Stimulated activated CD8-positive, alpha-beta memory T cell treated with anti-CD3 and anti-CD28 coated beads, Interleukin-15, amount 100 ng/mL, for 4 hours (primary cell): Measurements from ENCODE around the gene VASN.

ENCODE experiments used
- DNase-seq, 2 donors: peaks; one replicate each; pipeline ENCODE4 v3.0.0-alpha.2; 2020; ENCODE audit warnings: low read depth in 2 of 2

The VASN gene

DNA sequence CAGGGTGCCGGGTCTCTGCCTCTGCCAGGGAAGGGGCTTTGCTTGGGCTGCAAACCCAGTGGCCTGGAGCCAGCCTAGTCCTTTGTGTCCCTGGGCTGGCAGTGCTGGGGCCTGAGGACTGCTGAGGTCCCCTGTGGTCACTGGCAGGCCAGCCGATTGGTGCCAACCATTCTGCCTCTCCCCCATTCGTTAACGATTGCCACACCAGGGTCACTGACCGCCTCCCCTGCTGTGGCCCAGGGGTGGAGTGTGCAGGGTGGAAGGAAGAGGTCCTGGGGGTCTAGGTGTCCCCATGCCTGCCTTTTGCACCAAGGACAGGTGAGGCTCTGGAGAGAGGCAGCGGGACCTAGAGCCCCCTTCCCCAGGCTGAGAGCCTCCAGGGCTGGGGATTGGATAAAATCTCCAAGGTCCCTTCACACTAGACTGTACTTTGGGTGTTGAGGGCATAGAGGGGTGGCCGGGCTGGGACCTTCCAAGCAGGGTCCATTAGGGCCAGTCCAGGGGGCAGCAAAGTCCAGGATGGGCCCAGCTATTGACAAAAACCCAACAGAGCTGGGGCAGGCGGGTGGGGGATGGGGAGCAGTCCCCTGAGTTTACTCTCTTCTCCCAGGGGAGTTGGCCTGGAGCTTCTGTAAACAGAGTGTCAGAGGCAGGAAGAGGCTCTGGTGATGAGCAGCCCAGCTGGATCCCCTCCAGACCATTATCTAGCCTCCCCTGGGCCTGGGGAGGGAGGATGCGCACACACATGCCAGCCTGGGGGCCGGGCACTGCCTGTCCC is 1.1 kb downstream of the VASN start:
- DNase-seq = no peak

DNA sequence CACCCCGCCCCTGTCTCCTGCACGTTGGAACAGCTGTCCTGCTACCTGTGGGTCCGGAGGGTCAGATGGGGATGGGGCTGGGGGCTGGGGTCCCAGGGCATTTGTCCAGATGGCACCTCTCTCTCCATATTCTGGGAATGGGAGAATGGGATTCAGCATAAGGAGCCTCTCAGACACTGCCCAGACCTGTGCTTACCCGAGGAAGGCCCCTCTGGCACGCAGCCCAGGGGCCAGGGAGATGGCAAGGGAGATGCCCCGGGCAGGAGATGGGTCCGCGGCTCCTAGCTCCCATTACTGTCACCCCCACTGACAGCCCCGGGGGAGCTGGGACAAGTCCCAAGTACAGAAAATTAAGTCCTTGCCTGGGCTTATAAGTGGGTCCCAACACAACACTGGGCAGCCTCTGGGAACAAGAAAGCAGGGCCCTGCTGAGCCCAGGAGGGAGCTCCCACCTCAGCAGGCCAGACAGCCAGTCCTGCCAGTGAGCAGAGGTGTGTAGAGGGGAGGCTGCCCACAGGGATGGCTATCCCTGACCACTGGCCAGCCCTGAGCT is 1.8 kb downstream of the VASN start:
- DNase-seq = no peak

GRCh38 chr16:4373909-4374742 is 2.5 kb downstream of the VASN start:
- no peak for DNase-seq

GRCh38 chr16:4375717-4376116 is 4.1 kb downstream of the VASN start:
- no peak for DNase-seq

DNA sequence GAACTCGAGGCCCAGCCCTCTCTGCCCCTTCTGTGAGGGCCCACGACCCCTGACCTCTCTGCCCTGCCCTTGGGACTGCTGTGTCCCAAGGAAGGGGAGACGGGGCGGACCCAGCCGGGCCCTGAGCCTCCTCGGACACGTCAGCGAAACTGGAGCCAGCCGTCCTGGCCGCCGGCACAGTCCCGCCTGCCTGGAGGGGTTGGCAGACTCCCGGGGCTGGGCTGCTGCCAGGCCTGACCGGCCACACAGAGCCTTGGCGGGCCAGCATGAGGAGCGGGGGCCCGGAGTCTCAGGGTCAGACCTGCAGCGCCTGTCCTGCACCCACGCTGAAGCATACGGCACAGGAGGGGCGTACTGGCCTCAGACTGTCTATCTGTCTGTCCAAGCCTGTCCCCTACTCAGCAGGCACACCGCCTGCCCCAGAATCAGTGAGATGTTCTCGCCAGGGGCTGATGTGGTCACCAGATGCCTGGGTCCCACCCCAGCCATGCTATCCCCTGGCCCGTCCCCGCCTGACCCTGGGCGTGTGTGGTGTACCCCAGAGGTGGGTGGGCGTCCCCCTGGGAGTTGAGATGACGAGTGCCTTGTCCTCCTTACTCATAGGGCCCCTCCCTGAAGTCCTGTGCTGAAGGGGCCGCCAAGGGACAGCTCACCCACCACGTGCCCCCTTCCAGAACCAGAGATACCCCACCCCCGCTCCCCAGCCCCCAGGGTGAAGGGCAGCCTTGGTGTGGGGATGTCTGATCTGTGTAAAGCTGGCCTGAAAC is 4.7 kb downstream of the VASN start:
- DNase-seq = no peak

- no peak for DNase-seq
Observed at GRCh38 chr16:4376893-4377572, 5.4 kb downstream of the VASN start.

DNA sequence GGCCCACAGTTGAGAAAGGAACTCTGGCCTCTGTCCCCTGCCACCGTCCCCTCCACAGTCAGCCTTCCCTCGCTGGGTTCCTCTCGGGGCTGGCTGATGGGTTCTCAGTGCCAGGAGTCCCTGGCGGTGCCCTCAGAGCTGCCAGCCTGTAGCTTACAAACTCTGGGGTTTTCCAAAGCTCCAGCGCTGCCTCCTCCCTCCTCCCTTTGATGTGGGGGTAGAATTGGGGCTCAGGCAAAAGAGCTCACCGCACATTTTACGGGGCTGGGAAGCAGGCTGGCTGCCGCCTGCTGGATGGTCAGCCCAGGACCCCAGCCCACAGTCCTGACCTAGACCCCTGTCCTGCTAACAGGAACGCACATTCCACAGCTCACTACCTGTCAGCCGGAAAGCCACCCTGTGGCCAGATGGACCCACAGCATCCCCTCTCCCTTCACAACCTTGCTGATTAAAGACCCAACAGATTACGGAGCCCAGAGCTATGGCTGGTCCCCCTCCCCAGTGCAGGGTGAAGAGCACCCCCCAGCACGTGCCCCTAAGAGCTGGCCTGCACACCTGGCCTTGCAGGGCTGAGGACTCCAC is 6.0 kb downstream of the VASN start:
- DNase-seq = no peak

- no peak for DNase-seq
Observed at GRCh38 chr16:4378161-4378666, 6.6 kb downstream of the VASN start.

GRCh38 chr16:4378999-4379690 is 7.5 kb downstream of the VASN start:
- DNase-seq = no peak

GRCh38 chr16:4380119-4381063 is 8.7 kb downstream of the VASN start:
- no peak for DNase-seq

DNA sequence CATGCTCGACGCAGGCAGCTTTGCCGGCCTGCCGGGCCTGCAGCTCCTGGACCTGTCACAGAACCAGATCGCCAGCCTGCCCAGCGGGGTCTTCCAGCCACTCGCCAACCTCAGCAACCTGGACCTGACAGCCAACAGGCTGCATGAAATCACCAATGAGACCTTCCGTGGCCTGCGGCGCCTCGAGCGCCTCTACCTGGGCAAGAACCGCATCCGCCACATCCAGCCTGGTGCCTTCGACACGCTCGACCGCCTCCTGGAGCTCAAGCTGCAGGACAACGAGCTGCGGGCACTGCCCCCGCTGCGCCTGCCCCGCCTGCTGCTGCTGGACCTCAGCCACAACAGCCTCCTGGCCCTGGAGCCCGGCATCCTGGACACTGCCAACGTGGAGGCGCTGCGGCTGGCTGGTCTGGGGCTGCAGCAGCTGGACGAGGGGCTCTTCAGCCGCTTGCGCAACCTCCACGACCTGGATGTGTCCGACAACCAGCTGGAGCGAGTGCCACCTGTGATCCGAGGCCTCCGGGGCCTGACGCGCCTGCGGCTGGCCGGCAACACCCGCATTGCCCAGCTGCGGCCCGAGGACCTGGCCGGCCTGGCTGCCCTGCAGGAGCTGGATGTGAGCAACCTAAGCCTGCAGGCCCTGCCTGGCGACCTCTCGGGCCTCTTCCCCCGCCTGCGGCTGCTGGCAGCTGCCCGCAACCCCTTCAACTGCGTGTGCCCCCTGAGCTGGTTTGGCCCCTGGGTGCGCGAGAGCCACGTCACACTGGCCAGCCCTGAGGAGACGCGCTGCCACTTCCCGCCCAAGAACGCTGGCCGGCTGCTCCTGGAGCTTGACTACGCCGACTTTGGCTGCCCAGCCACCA is 9.7 kb downstream of the VASN start:
- DNase-seq = no peak

DNA sequence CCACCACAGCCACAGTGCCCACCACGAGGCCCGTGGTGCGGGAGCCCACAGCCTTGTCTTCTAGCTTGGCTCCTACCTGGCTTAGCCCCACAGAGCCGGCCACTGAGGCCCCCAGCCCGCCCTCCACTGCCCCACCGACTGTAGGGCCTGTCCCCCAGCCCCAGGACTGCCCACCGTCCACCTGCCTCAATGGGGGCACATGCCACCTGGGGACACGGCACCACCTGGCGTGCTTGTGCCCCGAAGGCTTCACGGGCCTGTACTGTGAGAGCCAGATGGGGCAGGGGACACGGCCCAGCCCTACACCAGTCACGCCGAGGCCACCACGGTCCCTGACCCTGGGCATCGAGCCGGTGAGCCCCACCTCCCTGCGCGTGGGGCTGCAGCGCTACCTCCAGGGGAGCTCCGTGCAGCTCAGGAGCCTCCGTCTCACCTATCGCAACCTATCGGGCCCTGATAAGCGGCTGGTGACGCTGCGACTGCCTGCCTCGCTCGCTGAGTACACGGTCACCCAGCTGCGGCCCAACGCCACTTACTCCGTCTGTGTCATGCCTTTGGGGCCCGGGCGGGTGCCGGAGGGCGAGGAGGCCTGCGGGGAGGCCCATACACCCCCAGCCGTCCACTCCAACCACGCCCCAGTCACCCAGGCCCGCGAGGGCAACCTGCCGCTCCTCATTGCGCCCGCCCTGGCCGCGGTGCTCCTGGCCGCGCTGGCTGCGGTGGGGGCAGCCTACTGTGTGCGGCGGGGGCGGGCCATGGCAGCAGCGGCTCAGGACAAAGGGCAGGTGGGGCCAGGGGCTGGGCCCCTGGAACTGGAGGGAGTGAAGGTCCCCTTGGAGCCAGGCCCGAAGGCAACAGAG is 10.5 kb downstream of the VASN start:
- DNase-seq = no peak

- DNase-seq = no peak
Observed at GRCh38 chr16:4382795-4383357, 11.2 kb downstream of the VASN start.

DNA sequence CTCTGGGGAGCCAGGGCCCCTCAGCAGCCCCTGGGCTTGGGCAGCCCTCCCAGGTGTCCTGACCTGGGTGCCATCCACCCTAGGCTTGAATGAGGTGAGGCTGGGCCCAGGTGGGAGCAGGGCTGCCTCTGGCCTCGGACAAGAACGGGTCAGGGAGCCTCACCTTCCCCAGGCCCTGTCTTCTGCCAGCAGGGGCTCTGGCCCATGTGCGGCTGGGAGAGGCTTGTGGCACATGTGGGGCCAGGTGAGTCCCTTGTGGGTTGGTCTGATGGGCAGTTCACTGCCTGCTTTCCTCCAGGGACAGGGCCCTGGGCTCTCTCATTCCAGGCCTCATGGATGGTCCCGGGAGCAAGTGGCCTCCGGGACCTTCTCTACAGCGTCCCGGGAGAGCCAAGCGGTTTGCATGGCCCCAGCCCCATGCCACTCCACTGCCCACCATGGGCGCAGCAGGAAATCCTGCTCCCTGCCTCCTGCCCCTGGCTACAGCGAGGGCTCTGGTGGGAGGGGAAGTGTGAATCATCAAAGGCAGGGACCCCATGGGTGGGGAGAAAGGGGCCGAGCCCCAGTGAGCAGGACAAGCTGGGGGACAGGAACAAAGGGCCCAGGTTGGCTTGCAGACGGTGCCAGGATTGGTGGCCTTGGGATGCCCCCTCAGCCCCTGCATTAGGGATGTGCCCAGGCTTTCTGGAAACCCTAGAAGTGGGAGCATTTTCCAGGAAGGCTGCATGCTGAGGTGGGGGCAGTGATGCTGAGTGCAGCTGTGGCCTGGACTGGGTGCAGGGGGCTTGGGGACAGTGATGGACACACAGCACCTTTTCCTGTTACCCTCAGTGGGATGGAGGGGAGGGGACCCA is 12.2 kb downstream of the VASN start:
- no peak for DNase-seq

- no peak for DNase-seq
Observed at GRCh38 chr16:4384509-4384942, 12.9 kb downstream of the VASN start.
